Esophagus squamous epithelium (tissue), 4 donors: ENCODE measurements around the gene LOXHD1.

Experiments used
- POLR2A ChIP-seq, 4 donors: fragments of 450-650 bp; IDR thresholded peaks; one replicate each; pipeline ENCODE4 v1.6.1; 2017; ENCODE audit warnings: antibody characterized with exemption in 4 of 4, mild to moderate bottlenecking in 4 of 4, moderate library complexity in 3 of 4
- TF ChIP-seq, protein P1 (sequence below), 6 experiments: fragments of 450-650 bp in 4 of 6; fragments of 200-600 bp in 2 of 6; sonication (generic) in 2 of 6; IDR thresholded peaks; one replicate each; pipeline ENCODE4 v1.5.1; 2016 to 2019; ENCODE audit warnings: antibody characterized with exemption in 6 of 6, mild to moderate bottlenecking in 4 of 6, moderate library complexity in 4 of 6

DNA sequence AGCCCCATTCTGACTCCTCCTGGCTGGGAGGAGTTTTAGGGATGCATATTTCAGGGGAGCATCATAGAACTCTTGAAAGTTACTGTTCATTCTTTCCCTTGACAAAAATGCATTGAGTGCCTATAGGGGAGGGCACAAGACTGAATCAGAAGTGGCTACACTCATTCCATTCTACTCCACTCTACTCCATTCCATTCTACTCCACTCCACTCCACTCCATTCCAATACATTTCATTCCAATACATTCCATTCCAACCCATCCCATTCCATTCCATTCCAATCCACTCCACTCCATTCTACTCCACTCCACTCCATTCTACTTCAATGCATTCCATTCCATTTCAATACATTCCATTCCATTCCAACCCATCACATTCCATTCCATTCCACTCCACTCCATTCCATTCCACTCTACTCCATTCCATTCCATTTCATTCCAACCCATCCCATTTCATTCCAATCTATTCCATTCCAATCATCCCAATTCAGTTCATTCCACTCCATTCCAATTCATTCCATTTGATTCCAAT lies 110.8 kb downstream of the LOXHD1 start:
- TF ChIP-seq, protein P1, sequence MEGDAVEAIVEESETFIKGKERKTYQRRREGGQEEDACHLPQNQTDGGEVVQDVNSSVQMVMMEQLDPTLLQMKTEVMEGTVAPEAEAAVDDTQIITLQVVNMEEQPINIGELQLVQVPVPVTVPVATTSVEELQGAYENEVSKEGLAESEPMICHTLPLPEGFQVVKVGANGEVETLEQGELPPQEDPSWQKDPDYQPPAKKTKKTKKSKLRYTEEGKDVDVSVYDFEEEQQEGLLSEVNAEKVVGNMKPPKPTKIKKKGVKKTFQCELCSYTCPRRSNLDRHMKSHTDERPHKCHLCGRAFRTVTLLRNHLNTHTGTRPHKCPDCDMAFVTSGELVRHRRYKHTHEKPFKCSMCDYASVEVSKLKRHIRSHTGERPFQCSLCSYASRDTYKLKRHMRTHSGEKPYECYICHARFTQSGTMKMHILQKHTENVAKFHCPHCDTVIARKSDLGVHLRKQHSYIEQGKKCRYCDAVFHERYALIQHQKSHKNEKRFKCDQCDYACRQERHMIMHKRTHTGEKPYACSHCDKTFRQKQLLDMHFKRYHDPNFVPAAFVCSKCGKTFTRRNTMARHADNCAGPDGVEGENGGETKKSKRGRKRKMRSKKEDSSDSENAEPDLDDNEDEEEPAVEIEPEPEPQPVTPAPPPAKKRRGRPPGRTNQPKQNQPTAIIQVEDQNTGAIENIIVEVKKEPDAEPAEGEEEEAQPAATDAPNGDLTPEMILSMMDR (IDR thresholded peaks at IDR 0.05): no peak
- TF ChIP-seq POLR2A (IDR thresholded peaks at IDR 0.05): no peak
